IMR-90 (cell line): ENCODE results near the gene TBX1.

ENCODE experiments used
- BHLHE40 ChIP-seq: fragments of 150-350 bp; IDR thresholded peaks from 2 replicates; pipeline ENCODE4 v1.6.1; 2016; ENCODE audit warnings: mild to moderate bottlenecking, low read depth, low read length
- CEBPB ChIP-seq: IDR thresholded peaks from 2 replicates; pipeline ENCODE4 v1.6.1; 2012; ENCODE audit warnings: low read depth, low read length, improper control_type of control experiment
- CHD1 ChIP-seq: IDR thresholded peaks from 2 replicates; pipeline ENCODE4 v1.6.1; 2012; ENCODE audit warnings: low read depth, low read length, improper control_type of control experiment
- CTCF ChIP-seq: conservative IDR thresholded peaks from 2 replicates; pipeline ENCODE4 v1.5.1; 2012; ENCODE audit warnings: mild to moderate bottlenecking, low read depth, low read length, improper control_type of control experiment
- FOS ChIP-seq: fragments of 150-350 bp; IDR thresholded peaks from 2 replicates; pipeline ENCODE4 v1.6.1; 2016; ENCODE audit warnings: low read depth, low read length
- MAFK ChIP-seq: IDR thresholded peaks from 2 replicates; pipeline ENCODE4 v1.6.1; 2012; ENCODE audit warnings: low read depth, low read length, improper control_type of control experiment
- MXI1 ChIP-seq: IDR thresholded peaks from 2 replicates; pipeline ENCODE4 v1.6.1; 2012; ENCODE audit warnings: low read depth, mild to moderate bottlenecking, low read length, moderate library complexity, borderline replicate concordance
- POLR2A ChIP-seq: IDR thresholded peaks from 2 replicates; pipeline ENCODE4 v1.6.1; 2012; ENCODE audit warnings: mild to moderate bottlenecking, low read depth, low read length
- RCOR1 ChIP-seq: IDR thresholded peaks from 2 replicates; pipeline ENCODE4 v1.6.1; 2012; ENCODE audit warnings: mild to moderate bottlenecking, low read length, improper control_type of control experiment; ENCODE audit not compliant: insufficient replicate concordance
- RFX5 ChIP-seq: IDR thresholded peaks from 2 replicates; pipeline ENCODE4 v1.8.0; 2012; ENCODE audit warnings: low read depth, mild to moderate bottlenecking, low read length, moderate library complexity

- TF ChIP-seq POLR2A (no peak), CTCF (no peak), FOS (no peak), RCOR1 (no peak), RFX5 (no peak), CEBPB (no peak), BHLHE40 (no peak), CHD1 (no peak), MAFK (no peak), MXI1 (no peak)
Measured at GRCh38 chr22:19811811-19812771, 51.5 kb downstream of the TBX1 start.
